ENCODE results near the gene NCOA7. TPM values are rescaled to one million over a fixed set of nuclear protein-coding genes. Genes with fewer than 3 reads are reported as not detected.

Gene NCOA7
- total RNA-seq, 1 donor from 2014 or later = 7.7 TPM

GRCh38 chr6:125789167-125789566 is 1.6 kb upstream of the NCOA7 start:
- Histone ChIP-seq H3K79me2 (ENCODE audit: low read depth) (no peaks in the 10 kb centered on the region), H3K4me3 (no peak overlapping the region), H3K4me1 (peaks cover 10% of the 10 kb centered on the region), H3K4me2 (peak overlapping the region; percentile 77), H4K20me1 (ENCODE audit: low read depth) (no peaks in the 10 kb centered on the region), H3K27ac (no peak overlapping the region), H3F3A (ENCODE audit: low read depth) (peaks cover 20% of the 10 kb centered on the region), H3K9ac (no peak overlapping the region), H3K27me3 (no peaks in the 10 kb centered on the region), H3K36me3 (no peaks in the 10 kb centered on the region), H2AFZ (replicated peaks) (no peak overlapping the region), H3K9me3 (ENCODE audit: low read depth) (no peaks in the 10 kb centered on the region)
- Mint-ChIP-seq H3K9me3 (no peaks in the 10 kb centered on the region), H3K4me1 (peaks cover 18% of the 10 kb centered on the region), H3K27ac (peak overlapping the region; percentile 97), H3K36me3 (no peaks in the 10 kb centered on the region), H3K27me3 (ENCODE audit: insufficient read depth, low read depth) (peaks cover 3% of the 10 kb centered on the region), H3K4me3 (peak overlapping the region; percentile 92)
- no peak for DNase-seq (ENCODE audit: low spot score)
- TF ChIP-seq CTCF (IDR thresholded peaks at IDR 0.05) (no peak), EZH2 (IDR thresholded peaks at IDR 0.05) (no peak), EZH2phosphoT487 (IDR thresholded peaks at IDR 0.05) (no peak)

- H4K20me1 ChIP-seq (ENCODE audit: low read depth) = no peaks in the 10 kb centered on the region
- Mint-ChIP-seq H3K9me3 (no peaks in the 10 kb centered on the region), H3K27me3 (ENCODE audit: insufficient read depth, low read depth) (peaks cover 3% of the 10 kb centered on the region), H3K27ac (peak overlapping the region; percentile 97), H3K4me3 (peak overlapping the region; percentile 92), H3K4me1 (peaks cover 18% of the 10 kb centered on the region), H3K36me3 (no peaks in the 10 kb centered on the region)
- no peaks in the 10 kb centered on the region for H3K79me2 ChIP-seq (ENCODE audit: low read depth)
- TF ChIP-seq EZH2 (IDR thresholded peaks at IDR 0.05) (no peak), EZH2phosphoT487 (IDR thresholded peaks at IDR 0.05) (no peak), CTCF (IDR thresholded peaks at IDR 0.05) (no peak)
- no peaks in the 10 kb centered on the region for H3K9me3 ChIP-seq (ENCODE audit: low read depth)
- peaks cover 10% of the 10 kb centered on the region for H3K4me1 ChIP-seq
- peak overlapping the region; percentile 76 for H3K4me3 ChIP-seq
- peak overlapping the region; percentile 50 for H3K9ac ChIP-seq
- peak overlapping the region; percentile 77 for H3K4me2 ChIP-seq
- no peaks in the 10 kb centered on the region for H3K27me3 ChIP-seq
- H3K27ac ChIP-seq = no peak overlapping the region
- DNase-seq (ENCODE audit: low spot score) = peak; percentile 59
- H3K36me3 ChIP-seq = no peaks in the 10 kb centered on the region
- H2AFZ ChIP-seq (replicated peaks) = peak overlapping the region; percentile 90
- peaks cover 20% of the 10 kb centered on the region for H3F3A ChIP-seq (ENCODE audit: low read depth)
Observed at GRCh38 chr6:125789576-125790357, 993 bp upstream of the NCOA7 start.

- DNase-seq (ENCODE audit: low spot score) = peak; percentile 27
- no peak overlapping the region for H3K27ac Mint-ChIP-seq
Observed at GRCh38 chr6:125791151-125791819, 525 bp downstream of the NCOA7 start.

More at GRCh38 chr6:125791151-125791819, 525 bp downstream of the NCOA7 start:
- Histone ChIP-seq H3K4me3 (peak overlapping the region; percentile 76), H3K9me3 (ENCODE audit: low read depth) (no peaks in the 10 kb centered on the region), H3K36me3 (no peaks in the 10 kb centered on the region), H3K27me3 (no peaks in the 10 kb centered on the region), H3K79me2 (ENCODE audit: low read depth) (no peaks in the 10 kb centered on the region), H3K4me2 (peak overlapping the region; percentile 77), H3K27ac (no peak overlapping the region), H2AFZ (replicated peaks) (peak overlapping the region; percentile 90), H4K20me1 (ENCODE audit: low read depth) (no peaks in the 10 kb centered on the region), H3F3A (ENCODE audit: low read depth) (peaks cover 20% of the 10 kb centered on the region), H3K9ac (peak overlapping the region; percentile 50), H3K4me1 (peaks cover 10% of the 10 kb centered on the region)
- no peaks in the 10 kb centered on the region for H3K36me3 Mint-ChIP-seq
- peaks cover 3% of the 10 kb centered on the region for H3K27me3 Mint-ChIP-seq (ENCODE audit: insufficient read depth, low read depth)
- no peaks in the 10 kb centered on the region for H3K9me3 Mint-ChIP-seq
- H3K4me1 Mint-ChIP-seq = peaks cover 18% of the 10 kb centered on the region
- TF ChIP-seq CTCF (IDR thresholded peaks at IDR 0.05) = peak; percentile 52
- no peak for TF ChIP-seq EZH2 (IDR thresholded peaks at IDR 0.05)
- TF ChIP-seq EZH2phosphoT487 (IDR thresholded peaks at IDR 0.05) = no peak
- H3K4me3 Mint-ChIP-seq = peak overlapping the region; percentile 92
